SK-N-SH treated with all-trans-retinoic acid at 6 μM for 48 hours (cell line): ENCODE measurements around the gene RRBP1.

Experiments used
- ATAC-seq: fragments of 200-7000 bp; cut with Tn5 transposase; 3 replicates; pipeline ENCODE4 v1.9.1; 2020; ENCODE audit warnings: mild to moderate bottlenecking, moderate library complexity
- ARNTL ChIP-seq: fragments of 450-650 bp; formaldehyde crosslinking; IDR thresholded peaks from 2 replicates; pipeline ENCODE4 v1.5.0; 2020; ENCODE audit warnings: low read depth, mild to moderate bottlenecking, moderate library complexity, borderline replicate concordance
- BACH2 ChIP-seq: fragments of 250-450 bp; sonication (Bioruptor Pico); IDR thresholded peaks from 2 replicates; pipeline ENCODE4 v1.9.0; 2021; ENCODE audit warnings: mild to moderate bottlenecking, borderline replicate concordance
- CSDC2 ChIP-seq: fragments of 250-450 bp; sonication (Bioruptor Pico); IDR thresholded peaks from 2 replicates; pipeline ENCODE4 v1.5.0; 2020; ENCODE audit warnings: mild to moderate bottlenecking, moderate library complexity
- GLIS3 ChIP-seq: fragments of 250-450 bp; sonication (Bioruptor Pico); IDR thresholded peaks from 2 replicates; pipeline ENCODE4 v1.5.0; 2020; ENCODE audit warnings: mild to moderate bottlenecking, moderate library complexity
- ISL1 ChIP-seq: fragments of 250-450 bp; sonication (Bioruptor Pico); IDR thresholded peaks from 2 replicates; pipeline ENCODE4 v2.1.2; 2022; ENCODE audit warnings: mild to moderate bottlenecking, moderate library complexity
- OSR1 ChIP-seq: fragments of 250-450 bp; sonication (Bioruptor Pico); IDR thresholded peaks from 2 replicates; pipeline ENCODE4 v1.8.0; 2022; ENCODE audit warnings: moderate library complexity, mild to moderate bottlenecking, inconsistent platforms
- PPARA ChIP-seq: fragments of 250-450 bp; sonication (Bioruptor Pico); IDR thresholded peaks from 2 replicates; pipeline ENCODE4 v1.5.0; 2020; ENCODE audit warnings: mild to moderate bottlenecking, borderline replicate concordance
- RARB ChIP-seq: fragments of 250-450 bp; sonication (Bioruptor Pico); IDR thresholded peaks from 2 replicates; pipeline ENCODE4 v1.8.0; 2021; ENCODE audit warnings: mild to moderate bottlenecking, moderate library complexity
- SNAI2 ChIP-seq: fragments of 250-450 bp; sonication (Bioruptor Pico); IDR thresholded peaks from 2 replicates; pipeline ENCODE4 v1.5.0; 2020; ENCODE audit warnings: mild to moderate bottlenecking, moderate library complexity
- TCF4 ChIP-seq: fragments of 250-450 bp; sonication (Bioruptor Pico); IDR thresholded peaks from 2 replicates; pipeline ENCODE4 v1.8.0; 2021; ENCODE audit warnings: mild to moderate bottlenecking, moderate library complexity, borderline replicate concordance
- TOX ChIP-seq: fragments of 250-450 bp; sonication (Bioruptor Pico); IDR thresholded peaks from 2 replicates; pipeline ENCODE4 v1.8.0; 2021; ENCODE audit warnings: mild to moderate bottlenecking, moderate library complexity, borderline replicate concordance
- ZC3H10 ChIP-seq: fragments of 250-450 bp; sonication (Bioruptor Pico); IDR thresholded peaks from 2 replicates; pipeline ENCODE4 v1.5.1; 2021; ENCODE audit warnings: mild to moderate bottlenecking, moderate library complexity
- ZFP3 ChIP-seq: fragments of 250-450 bp; sonication (Bioruptor Pico); IDR thresholded peaks from 2 replicates; pipeline ENCODE4 v1.5.0; 2020; ENCODE audit warnings: mild to moderate bottlenecking, moderate library complexity
- ZFP30 ChIP-seq: fragments of 450-650 bp; formaldehyde crosslinking; IDR thresholded peaks from 2 replicates; pipeline ENCODE4 v1.5.0; 2022; ENCODE audit warnings: mild to moderate bottlenecking, moderate library complexity
- ZNF565 ChIP-seq: fragments of 450-650 bp; formaldehyde crosslinking; conservative IDR thresholded peaks from 2 replicates; pipeline ENCODE4 v1.5.0; 2020; ENCODE audit warnings: low read depth, mild to moderate bottlenecking, moderate library complexity
- ZNF70 ChIP-seq: fragments of 450-650 bp; formaldehyde crosslinking; IDR thresholded peaks from 2 replicates; pipeline ENCODE4 v1.5.0; 2020; ENCODE audit warnings: mild to moderate bottlenecking, moderate library complexity
- TF ChIP-seq, protein P1 (sequence below): fragments of 250-450 bp; sonication (Bioruptor Pico); IDR thresholded peaks from 2 replicates; pipeline ENCODE4 v1.8.0; 2021; ENCODE audit warnings: low read depth, mild to moderate bottlenecking, moderate library complexity, borderline replicate concordance
- TF ChIP-seq, protein P2 (sequence below): fragments of 250-450 bp; sonication (Bioruptor Pico); IDR thresholded peaks from 2 replicates; pipeline ENCODE4 v1.5.0; 2020; ENCODE audit warnings: mild to moderate bottlenecking, moderate library complexity
- TF ChIP-seq, protein P3 (sequence below): fragments of 250-450 bp; sonication (Bioruptor Pico); IDR thresholded peaks from 2 replicates; pipeline ENCODE4 v1.5.1; 2021; ENCODE audit warnings: mild to moderate bottlenecking, moderate library complexity
- TF ChIP-seq, protein P4 (sequence below): fragments of 250-450 bp; sonication (Bioruptor Pico); IDR thresholded peaks from 2 replicates; pipeline ENCODE4 v1.5.1; 2020; ENCODE audit warnings: low read depth, mild to moderate bottlenecking, moderate library complexity
- TF ChIP-seq, protein P5 (sequence below): fragments of 250-450 bp; sonication (Bioruptor Pico); IDR thresholded peaks from 2 replicates; pipeline ENCODE4 v1.8.0; 2020; ENCODE audit warnings: mild to moderate bottlenecking, moderate library complexity, borderline replicate concordance

Gene RRBP1

DNA sequence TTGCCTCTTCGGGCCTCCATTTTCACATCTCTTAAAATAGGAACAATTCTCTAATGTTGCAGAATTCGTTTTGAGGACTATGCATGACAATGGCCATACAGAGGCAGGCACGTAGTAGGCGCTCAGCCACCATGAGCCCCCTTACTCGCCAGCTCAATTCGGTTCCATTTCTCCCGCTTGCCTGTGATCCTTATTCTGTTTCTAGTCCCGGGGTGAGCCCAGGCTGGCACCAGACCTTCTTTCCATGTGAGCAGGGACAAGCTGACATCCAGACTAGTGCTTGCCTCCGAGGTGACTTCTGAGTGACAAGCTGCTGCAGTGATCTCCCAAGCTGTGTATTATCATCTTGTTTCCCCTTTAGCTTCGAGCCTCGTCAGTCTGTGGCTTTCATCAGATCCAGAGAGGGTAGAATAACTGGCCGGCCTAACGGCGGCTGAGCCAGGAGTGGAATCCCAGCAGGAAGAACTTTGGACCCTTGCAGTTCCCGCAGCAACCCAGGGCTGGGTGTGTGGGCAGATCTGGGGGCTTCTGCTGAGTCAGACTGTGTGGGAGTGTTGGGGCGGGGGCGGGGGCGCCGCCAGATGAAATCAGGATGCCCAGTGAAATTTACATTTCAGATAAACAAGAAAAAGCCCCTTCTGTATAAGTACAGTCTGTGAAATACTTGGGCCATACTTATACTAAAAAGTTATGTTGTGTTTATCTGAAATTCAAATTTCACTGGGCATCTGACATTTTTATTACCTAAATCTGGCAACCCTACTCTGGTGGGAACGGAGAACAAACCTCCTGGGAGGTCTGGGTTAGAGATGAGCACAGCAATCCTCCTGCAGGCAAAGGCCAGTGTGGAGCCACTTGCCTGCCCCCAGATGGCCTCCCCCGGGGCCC is 28.6 kb upstream of the RRBP1 start:
- TF ChIP-seq ZFP30 (CRISPR knock-in tag) (no peak), ZC3H10 (CRISPR knock-in tag) (no peak), BACH2 (CRISPR knock-in tag) (no peak), ISL1 (no peak), ZNF70 (no peak), GLIS3 (CRISPR knock-in tag) (no peak), TOX (no peak), SNAI2 (CRISPR knock-in tag) (no peak), PPARA (CRISPR knock-in tag) (no peak), ZNF565 (CRISPR knock-in tag) (no peak)
- TF ChIP-seq, protein P1, sequence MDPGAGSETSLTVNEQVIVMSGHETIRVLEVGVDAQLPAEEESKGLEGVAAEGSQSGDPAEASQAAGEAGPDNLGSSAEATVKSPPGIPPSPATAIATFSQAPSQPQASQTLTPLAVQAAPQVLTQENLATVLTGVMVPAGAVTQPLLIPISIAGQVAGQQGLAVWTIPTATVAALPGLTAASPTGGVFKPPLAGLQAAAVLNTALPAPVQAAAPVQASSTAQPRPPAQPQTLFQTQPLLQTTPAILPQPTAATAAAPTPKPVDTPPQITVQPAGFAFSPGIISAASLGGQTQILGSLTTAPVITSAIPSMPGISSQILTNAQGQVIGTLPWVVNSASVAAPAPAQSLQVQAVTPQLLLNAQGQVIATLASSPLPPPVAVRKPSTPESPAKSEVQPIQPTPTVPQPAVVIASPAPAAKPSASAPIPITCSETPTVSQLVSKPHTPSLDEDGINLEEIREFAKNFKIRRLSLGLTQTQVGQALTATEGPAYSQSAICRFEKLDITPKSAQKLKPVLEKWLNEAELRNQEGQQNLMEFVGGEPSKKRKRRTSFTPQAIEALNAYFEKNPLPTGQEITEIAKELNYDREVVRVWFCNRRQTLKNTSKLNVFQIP (CRISPR knock-in tag), result no peak
- TF ChIP-seq, protein P2, sequence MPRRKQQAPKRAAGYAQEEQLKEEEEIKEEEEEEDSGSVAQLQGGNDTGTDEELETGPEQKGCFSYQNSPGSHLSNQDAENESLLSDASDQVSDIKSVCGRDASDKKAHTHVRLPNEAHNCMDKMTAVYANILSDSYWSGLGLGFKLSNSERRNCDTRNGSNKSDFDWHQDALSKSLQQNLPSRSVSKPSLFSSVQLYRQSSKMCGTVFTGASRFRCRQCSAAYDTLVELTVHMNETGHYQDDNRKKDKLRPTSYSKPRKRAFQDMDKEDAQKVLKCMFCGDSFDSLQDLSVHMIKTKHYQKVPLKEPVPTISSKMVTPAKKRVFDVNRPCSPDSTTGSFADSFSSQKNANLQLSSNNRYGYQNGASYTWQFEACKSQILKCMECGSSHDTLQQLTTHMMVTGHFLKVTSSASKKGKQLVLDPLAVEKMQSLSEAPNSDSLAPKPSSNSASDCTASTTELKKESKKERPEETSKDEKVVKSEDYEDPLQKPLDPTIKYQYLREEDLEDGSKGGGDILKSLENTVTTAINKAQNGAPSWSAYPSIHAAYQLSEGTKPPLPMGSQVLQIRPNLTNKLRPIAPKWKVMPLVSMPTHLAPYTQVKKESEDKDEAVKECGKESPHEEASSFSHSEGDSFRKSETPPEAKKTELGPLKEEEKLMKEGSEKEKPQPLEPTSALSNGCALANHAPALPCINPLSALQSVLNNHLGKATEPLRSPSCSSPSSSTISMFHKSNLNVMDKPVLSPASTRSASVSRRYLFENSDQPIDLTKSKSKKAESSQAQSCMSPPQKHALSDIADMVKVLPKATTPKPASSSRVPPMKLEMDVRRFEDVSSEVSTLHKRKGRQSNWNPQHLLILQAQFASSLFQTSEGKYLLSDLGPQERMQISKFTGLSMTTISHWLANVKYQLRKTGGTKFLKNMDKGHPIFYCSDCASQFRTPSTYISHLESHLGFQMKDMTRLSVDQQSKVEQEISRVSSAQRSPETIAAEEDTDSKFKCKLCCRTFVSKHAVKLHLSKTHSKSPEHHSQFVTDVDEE (CRISPR knock-in tag), result no peak
- TF ChIP-seq, protein P3, sequence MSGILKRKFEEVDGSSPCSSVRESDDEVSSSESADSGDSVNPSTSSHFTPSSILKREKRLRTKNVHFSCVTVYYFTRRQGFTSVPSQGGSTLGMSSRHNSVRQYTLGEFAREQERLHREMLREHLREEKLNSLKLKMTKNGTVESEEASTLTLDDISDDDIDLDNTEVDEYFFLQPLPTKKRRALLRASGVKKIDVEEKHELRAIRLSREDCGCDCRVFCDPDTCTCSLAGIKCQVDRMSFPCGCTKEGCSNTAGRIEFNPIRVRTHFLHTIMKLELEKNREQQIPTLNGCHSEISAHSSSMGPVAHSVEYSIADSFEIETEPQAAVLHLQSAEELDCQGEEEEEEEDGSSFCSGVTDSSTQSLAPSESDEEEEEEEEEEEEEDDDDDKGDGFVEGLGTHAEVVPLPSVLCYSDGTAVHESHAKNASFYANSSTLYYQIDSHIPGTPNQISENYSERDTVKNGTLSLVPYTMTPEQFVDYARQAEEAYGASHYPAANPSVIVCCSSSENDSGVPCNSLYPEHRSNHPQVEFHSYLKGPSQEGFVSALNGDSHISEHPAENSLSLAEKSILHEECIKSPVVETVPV (CRISPR knock-in tag), result no peak
- TF ChIP-seq, protein P4, sequence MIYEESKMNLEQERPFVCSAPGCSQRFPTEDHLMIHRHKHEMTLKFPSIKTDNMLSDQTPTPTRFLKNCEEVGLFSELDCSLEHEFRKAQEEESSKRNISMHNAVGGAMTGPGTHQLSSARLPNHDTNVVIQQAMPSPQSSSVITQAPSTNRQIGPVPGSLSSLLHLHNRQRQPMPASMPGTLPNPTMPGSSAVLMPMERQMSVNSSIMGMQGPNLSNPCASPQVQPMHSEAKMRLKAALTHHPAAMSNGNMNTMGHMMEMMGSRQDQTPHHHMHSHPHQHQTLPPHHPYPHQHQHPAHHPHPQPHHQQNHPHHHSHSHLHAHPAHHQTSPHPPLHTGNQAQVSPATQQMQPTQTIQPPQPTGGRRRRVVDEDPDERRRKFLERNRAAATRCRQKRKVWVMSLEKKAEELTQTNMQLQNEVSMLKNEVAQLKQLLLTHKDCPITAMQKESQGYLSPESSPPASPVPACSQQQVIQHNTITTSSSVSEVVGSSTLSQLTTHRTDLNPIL (CRISPR knock-in tag), result no peak
- no peak for ATAC-seq

DNA sequence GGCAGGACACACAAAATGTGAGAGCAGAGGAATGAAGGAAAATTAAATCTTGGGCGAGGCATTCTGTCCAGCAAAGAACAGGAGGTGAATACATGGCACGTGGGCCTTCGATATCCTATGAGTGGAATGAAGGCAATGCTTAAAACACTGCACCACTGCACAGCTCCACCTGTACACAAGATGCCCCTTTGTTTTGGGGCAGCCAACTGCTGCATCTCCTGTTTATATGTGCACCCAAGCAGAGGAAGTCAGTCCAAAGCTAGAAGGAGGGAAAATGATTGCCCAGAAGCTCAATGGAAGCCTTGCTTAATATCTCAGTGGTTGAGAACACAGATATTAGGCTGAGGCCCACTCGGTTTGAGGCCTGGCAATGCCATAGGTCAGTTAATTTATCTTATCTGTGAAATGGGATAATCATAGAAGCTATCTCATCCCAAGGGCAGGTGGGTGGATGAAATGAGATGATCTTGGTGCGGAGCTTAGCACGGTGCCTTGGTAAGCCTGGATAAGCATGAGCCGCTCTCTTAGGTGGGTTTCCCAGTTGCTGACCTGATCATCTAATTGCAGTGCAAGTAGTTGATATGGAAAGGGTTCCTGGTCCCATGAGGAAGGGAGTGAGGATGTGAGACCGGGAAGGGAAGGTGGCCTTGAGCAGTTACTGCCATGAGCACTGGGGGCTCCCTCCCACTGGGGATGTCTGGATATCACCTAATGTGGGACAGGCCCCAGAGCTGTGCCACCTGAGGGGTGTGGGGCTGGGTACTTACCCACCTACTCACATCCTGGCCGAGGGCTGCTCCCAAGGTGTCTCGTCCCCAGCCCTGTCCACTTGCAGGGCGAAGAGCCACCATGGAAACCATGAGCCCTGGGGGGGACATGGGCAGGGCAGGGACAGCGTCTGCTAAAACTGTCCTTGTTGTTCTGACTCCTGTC is 27.6 kb upstream of the RRBP1 start:
- no peak for ATAC-seq
- TF ChIP-seq SNAI2 (CRISPR knock-in tag) (no peak), CSDC2 (CRISPR knock-in tag) (no peak), ZFP30 (CRISPR knock-in tag) (no peak), ZNF70 (no peak), RARB (CRISPR knock-in tag) (no peak), ARNTL (no peak), ZNF565 (CRISPR knock-in tag) (no peak), TOX (no peak), ZC3H10 (CRISPR knock-in tag) (no peak), ZFP3 (CRISPR knock-in tag) (no peak), TCF4 (CRISPR knock-in tag) (no peak), OSR1 (no peak), GLIS3 (CRISPR knock-in tag) (no peak), BACH2 (CRISPR knock-in tag) (no peak)
- TF ChIP-seq, protein P4 (CRISPR knock-in tag), result no peak
- TF ChIP-seq, protein P1 (CRISPR knock-in tag), result no peak
- TF ChIP-seq, protein P5, sequence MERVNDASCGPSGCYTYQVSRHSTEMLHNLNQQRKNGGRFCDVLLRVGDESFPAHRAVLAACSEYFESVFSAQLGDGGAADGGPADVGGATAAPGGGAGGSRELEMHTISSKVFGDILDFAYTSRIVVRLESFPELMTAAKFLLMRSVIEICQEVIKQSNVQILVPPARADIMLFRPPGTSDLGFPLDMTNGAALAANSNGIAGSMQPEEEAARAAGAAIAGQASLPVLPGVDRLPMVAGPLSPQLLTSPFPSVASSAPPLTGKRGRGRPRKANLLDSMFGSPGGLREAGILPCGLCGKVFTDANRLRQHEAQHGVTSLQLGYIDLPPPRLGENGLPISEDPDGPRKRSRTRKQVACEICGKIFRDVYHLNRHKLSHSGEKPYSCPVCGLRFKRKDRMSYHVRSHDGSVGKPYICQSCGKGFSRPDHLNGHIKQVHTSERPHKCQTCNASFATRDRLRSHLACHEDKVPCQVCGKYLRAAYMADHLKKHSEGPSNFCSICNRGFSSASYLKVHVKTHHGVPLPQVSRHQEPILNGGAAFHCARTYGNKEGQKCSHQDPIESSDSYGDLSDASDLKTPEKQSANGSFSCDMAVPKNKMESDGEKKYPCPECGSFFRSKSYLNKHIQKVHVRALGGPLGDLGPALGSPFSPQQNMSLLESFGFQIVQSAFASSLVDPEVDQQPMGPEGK, result no peak
